Tibial nerve (tissue), 4 donors: ENCODE measurements around the gene VSIG10L2. TPM values are rescaled to one million over a fixed set of nuclear protein-coding genes. Genes with fewer than 3 reads are reported as not detected.

ENCODE experiments used
- DNase-seq, 2 donors: peaks; one replicate each; pipeline ENCODE4 v3.0.0-alpha.2; 2019; ENCODE audit warnings: low spot score in 2 of 2
- H3K27ac ChIP-seq, 4 donors: fragments of 200-600 bp; sonication (generic) in 3 of 4; one replicate each; pipeline ENCODE4 v1.5.1; 2017 to 2019; ENCODE audit warnings: mild to moderate bottlenecking in 1 of 4
- H3K27me3 ChIP-seq, 2 donors: fragments of 200-600 bp; sonication (generic) in 1 of 2; one replicate each; pipeline versions ENCODE4 v1.5.1 to v1.6.0; 2017 to 2019
- H3K36me3 ChIP-seq, 3 donors: fragments of 200-600 bp; sonication (generic); one replicate each; pipeline ENCODE4 v1.5.1; 2018 to 2019
- H3K4me1 ChIP-seq, 4 donors: fragments of 200-600 bp; sonication (generic) in 3 of 4; one replicate each; pipeline ENCODE4 v1.5.1; 2017 to 2019
- H3K4me3 ChIP-seq, 4 donors: fragments of 200-600 bp; sonication (generic) in 3 of 4; one replicate each; pipeline ENCODE4 v1.5.1; 2017 to 2019; ENCODE audit warnings: mild to moderate bottlenecking in 1 of 4, moderate library complexity in 1 of 4
- H3K9me3 ChIP-seq, 4 donors: fragments of 200-600 bp; sonication (generic) in 3 of 4; one replicate each; pipeline ENCODE4 v1.5.1; 2017 to 2019
- CTCF ChIP-seq, 5 experiments: fragments of 200-600 bp in 3 of 5; fragments of 450-650 bp in 2 of 5; sonication (generic) in 3 of 5; IDR thresholded peaks; one replicate each; pipeline ENCODE4 v1.5.1; 2016 to 2019; ENCODE audit warnings: antibody characterized with exemption in 5 of 5, mild to moderate bottlenecking in 3 of 5, moderate library complexity in 2 of 5
- EP300 ChIP-seq, 2 donors: sonication (generic); formaldehyde crosslinking; IDR thresholded peaks; one replicate each; pipeline ENCODE4 v1.6.1; 2017; ENCODE audit warnings: antibody characterized with exemption in 2 of 2, mild to moderate bottlenecking in 1 of 2
- POLR2A ChIP-seq, 2 donors: fragments of 450-650 bp; IDR thresholded peaks; one replicate each; pipeline ENCODE4 v1.6.1; 2017; ENCODE audit warnings: antibody characterized with exemption in 2 of 2, mild to moderate bottlenecking in 2 of 2, moderate library complexity in 2 of 2
- WGBS, 2 donors: methylation state at CpG; one replicate each; pipeline ENCODE4 v1.1.5; 2018; 5-methylcytosine and 5-hydroxymethylcytosine counted together
- total RNA-seq, 4 donors: library from RNA; depleted of rRNA; stranded (reverse); fragments of >200 nt; gene quantifications; one replicate each; pipeline ENCODE4 v1.1.0, GENCODE V29; 2016

VSIG10L2 gene
- total RNA-seq, 4 donors from 2014 or later = not detected

- DNase-seq = no peak
- no peak overlapping the region for H3K27ac ChIP-seq
- H3K36me3 ChIP-seq = no peaks in the 10 kb centered on the region
- H3K4me1 ChIP-seq = no peaks in the 10 kb centered on the region
- H3K27me3 ChIP-seq = no peaks in the 10 kb centered on the region
- no peaks in the 10 kb centered on the region for H3K9me3 ChIP-seq
- no peak overlapping the region for H3K4me3 ChIP-seq
- 77 to 84% methylated on average over 4 of the region's 4 CpGs for WGBS, 2 donors
- no peak for TF ChIP-seq EP300 (IDR thresholded peaks at IDR 0.05)
- TF ChIP-seq POLR2A (IDR thresholded peaks at IDR 0.05) = no peak
- no peak for TF ChIP-seq CTCF (IDR thresholded peaks at IDR 0.05)
These were observed 4.6 kb upstream of the VSIG10L2 start for GRCh38 chr11:125941267-125941618.

- 30 to 42% methylated on average over 15 to 20 of the region's 20 CpGs for WGBS, 2 donors
- Histone ChIP-seq H3K27ac (no peak overlapping the region), H3K36me3 (no peaks in the 10 kb centered on the region), H3K27me3 (no peaks in the 10 kb centered on the region), H3K9me3 (no peaks in the 10 kb centered on the region), H3K4me3 (no peak overlapping the region), H3K4me1 (no peaks in the 10 kb centered on the region)
- no peak for TF ChIP-seq EP300 (IDR thresholded peaks at IDR 0.05)
- peak; percentile 34 to 53 (median 38) for TF ChIP-seq CTCF (IDR thresholded peaks at IDR 0.05)
- peak in 1 of 2 donors; percentile 47 for DNase-seq
These were observed 3.9 kb upstream of the VSIG10L2 start for GRCh38 chr11:125941619-125942611.

- H3K9me3 ChIP-seq = no peaks in the 10 kb centered on the region
- no peaks in the 10 kb centered on the region for H3K27me3 ChIP-seq
- no peaks in the 10 kb centered on the region for H3K36me3 ChIP-seq
- WGBS, 2 donors = 84 to 86% methylated on average over 12 of the region's 12 CpGs
- H3K27ac ChIP-seq = no peak overlapping the region
- no peak overlapping the region for H3K4me3 ChIP-seq
- no peak for DNase-seq
- no peak for TF ChIP-seq CTCF (IDR thresholded peaks at IDR 0.05)
- no peak for TF ChIP-seq EP300 (IDR thresholded peaks at IDR 0.05)
- no peak for TF ChIP-seq POLR2A (IDR thresholded peaks at IDR 0.05)
- H3K4me1 ChIP-seq = no peaks in the 10 kb centered on the region
These were observed 2.9 kb upstream of the VSIG10L2 start for GRCh38 chr11:125942771-125943428.

GRCh38 chr11:125943661-125944349 is 2.0 kb upstream of the VSIG10L2 start:
- H3K9me3 ChIP-seq = no peaks in the 10 kb centered on the region
- no peak for DNase-seq
- no peaks in the 10 kb centered on the region for H3K27me3 ChIP-seq
- no peaks in the 10 kb centered on the region for H3K36me3 ChIP-seq
- H3K27ac ChIP-seq = no peak overlapping the region
- no peak overlapping the region for H3K4me3 ChIP-seq
- no peaks in the 10 kb centered on the region for H3K4me1 ChIP-seq
- WGBS, 2 donors = 89 to 94% methylated on average over 9 of the region's 9 CpGs
- no peak for TF ChIP-seq EP300 (IDR thresholded peaks at IDR 0.05)
- TF ChIP-seq POLR2A (IDR thresholded peaks at IDR 0.05) = no peak
- no peak for TF ChIP-seq CTCF (IDR thresholded peaks at IDR 0.05)
